Measurements from ENCODE around the gene LINC01488.

DNA sequence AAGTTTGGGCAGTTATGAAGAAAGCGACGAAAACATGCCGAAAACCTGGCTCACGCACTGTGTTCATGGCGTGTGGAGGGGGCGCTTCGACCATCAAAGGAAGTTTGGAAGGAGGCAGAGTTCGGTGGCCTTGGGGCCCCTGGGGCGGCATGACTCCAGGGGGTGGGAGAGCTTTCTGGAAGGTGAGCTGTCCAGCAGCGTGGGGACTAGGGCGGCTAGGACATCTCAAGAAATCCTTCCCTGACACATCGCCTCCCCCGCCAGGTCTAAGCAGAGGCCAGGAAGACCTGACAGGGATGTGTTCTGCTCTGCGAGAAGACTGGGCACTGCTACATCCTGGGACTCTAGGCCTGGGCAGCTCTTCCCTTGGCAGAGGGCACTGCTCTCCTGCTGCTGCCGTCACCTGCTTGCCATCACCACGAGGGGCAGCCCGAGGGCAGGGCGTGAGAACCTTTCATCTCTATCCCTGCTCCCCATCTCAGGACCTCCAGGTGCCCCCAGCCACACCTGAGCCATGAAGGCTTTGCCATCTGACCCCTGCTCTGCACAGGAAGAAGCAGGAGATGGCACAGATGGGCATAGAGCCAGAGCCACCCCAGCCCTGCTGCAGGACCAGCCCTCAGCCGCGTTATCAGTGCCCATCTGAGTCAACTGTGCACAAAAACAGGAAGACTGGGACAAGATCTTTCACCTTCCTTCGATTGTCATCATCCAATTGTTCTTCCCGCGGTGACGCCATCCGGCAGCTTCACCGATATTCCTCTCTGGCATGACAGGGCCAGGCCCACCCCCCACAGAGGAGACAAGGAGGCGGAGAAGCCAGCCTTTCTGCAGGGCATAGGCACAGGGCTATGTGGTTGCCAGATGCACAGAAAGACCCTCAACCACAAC lies 12.7 kb downstream of the LINC01488 start:
- TF ChIP-seq EP300 (IDR thresholded peaks at IDR 0.05) (no peak), POLR2AphosphoS5 (IDR thresholded peaks at IDR 0.05) (no peak), POLR2A (IDR thresholded peaks at IDR 0.05) (no peak)
- TF ChIP-seq, protein P1, sequence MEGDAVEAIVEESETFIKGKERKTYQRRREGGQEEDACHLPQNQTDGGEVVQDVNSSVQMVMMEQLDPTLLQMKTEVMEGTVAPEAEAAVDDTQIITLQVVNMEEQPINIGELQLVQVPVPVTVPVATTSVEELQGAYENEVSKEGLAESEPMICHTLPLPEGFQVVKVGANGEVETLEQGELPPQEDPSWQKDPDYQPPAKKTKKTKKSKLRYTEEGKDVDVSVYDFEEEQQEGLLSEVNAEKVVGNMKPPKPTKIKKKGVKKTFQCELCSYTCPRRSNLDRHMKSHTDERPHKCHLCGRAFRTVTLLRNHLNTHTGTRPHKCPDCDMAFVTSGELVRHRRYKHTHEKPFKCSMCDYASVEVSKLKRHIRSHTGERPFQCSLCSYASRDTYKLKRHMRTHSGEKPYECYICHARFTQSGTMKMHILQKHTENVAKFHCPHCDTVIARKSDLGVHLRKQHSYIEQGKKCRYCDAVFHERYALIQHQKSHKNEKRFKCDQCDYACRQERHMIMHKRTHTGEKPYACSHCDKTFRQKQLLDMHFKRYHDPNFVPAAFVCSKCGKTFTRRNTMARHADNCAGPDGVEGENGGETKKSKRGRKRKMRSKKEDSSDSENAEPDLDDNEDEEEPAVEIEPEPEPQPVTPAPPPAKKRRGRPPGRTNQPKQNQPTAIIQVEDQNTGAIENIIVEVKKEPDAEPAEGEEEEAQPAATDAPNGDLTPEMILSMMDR (IDR thresholded peaks at IDR 0.05) = no peak

All from sigmoid colon (tissue), 4 donors.